Astrocyte (in vitro differentiated cells and primary cell): ENCODE data around the gene PNRC2. TPM values are rescaled to one million over a fixed set of nuclear protein-coding genes. Genes with fewer than 3 reads are reported as not detected.

ENCODE experiments used
- DNase-seq: peaks from one replicate; pipeline ENCODE4 v3.0.0-alpha.2; 2010; ENCODE audit warnings: low read depth
- FAIRE-seq: peaks from 2 replicates; lab custom pipeline; 2011; peaks lifted over from hg19 to GRCh38; lab: Jason Lieb, UNC
- H2AFZ ChIP-seq: 2 replicates; pipeline ENCODE4 v1.6.0; 2012; ENCODE audit warnings: low read depth, low read length, inconsistent platforms
- H3K27ac ChIP-seq: 2 replicates; pipeline ENCODE4 v1.5.1; 2011; ENCODE audit warnings: low read depth, low read length, inconsistent platforms
- H3K27me3 ChIP-seq: 2 replicates; pipeline ENCODE4 v1.6.0; 2011; ENCODE audit warnings: low read length, inconsistent platforms; ENCODE audit not compliant: insufficient read depth
- H3K36me3 ChIP-seq: 2 replicates; pipeline ENCODE4 v1.5.1; 2011; ENCODE audit warnings: low read length, inconsistent platforms; ENCODE audit not compliant: insufficient read depth
- H3K4me1 ChIP-seq: 2 replicates; pipeline ENCODE4 v1.5.1; 2011; ENCODE audit warnings: low read length, inconsistent platforms; ENCODE audit not compliant: insufficient read depth
- H3K4me2 ChIP-seq: 2 replicates; pipeline ENCODE4 v1.6.0; 2012; ENCODE audit warnings: low read length, inconsistent platforms
- H3K4me3 ChIP-seq: 2 replicates; pipeline ENCODE4 v1.5.1; 2011; ENCODE audit warnings: low read depth, mild to moderate bottlenecking, low read length, inconsistent platforms; ENCODE audit not compliant: insufficient read depth
- H3K79me2 ChIP-seq: 2 replicates; pipeline ENCODE4 v1.6.0; 2012; ENCODE audit warnings: mild to moderate bottlenecking, low read length, inconsistent platforms; ENCODE audit not compliant: insufficient read depth
- H3K9ac ChIP-seq: 2 replicates; pipeline ENCODE4 v1.6.0; 2012; ENCODE audit warnings: mild to moderate bottlenecking, low read length, inconsistent platforms
- H3K9me3 ChIP-seq: 2 replicates; pipeline ENCODE4 v1.5.1; 2012; ENCODE audit warnings: low read depth, mild to moderate bottlenecking, low read length, inconsistent platforms; ENCODE audit not compliant: insufficient read depth
- H4K20me1 ChIP-seq: 2 replicates; pipeline ENCODE4 v1.6.0; 2012; ENCODE audit warnings: low read length, inconsistent platforms; ENCODE audit not compliant: insufficient read depth
- H3K27ac Mint-ChIP-seq: one replicate; pipeline ENCODE4 v1.8.0; 2021; ENCODE audit warnings: mild to moderate bottlenecking, mixed read lengths; ENCODE audit not compliant: unreplicated experiment
- H3K27me3 Mint-ChIP-seq: one replicate; pipeline ENCODE4 v1.8.0; 2021; ENCODE audit warnings: low read depth, mixed read lengths; ENCODE audit not compliant: unreplicated experiment
- H3K36me3 Mint-ChIP-seq: one replicate; pipeline ENCODE4 v1.8.0; 2021; ENCODE audit warnings: low read depth, mixed read lengths; ENCODE audit not compliant: unreplicated experiment
- H3K4me1 Mint-ChIP-seq: one replicate; pipeline ENCODE4 v1.8.0; 2021; ENCODE audit warnings: low read depth, mixed read lengths; ENCODE audit not compliant: unreplicated experiment
- H3K4me3 Mint-ChIP-seq: one replicate; pipeline ENCODE4 v1.8.0; 2021; ENCODE audit warnings: mild to moderate bottlenecking, moderate library complexity, mixed read lengths; ENCODE audit not compliant: unreplicated experiment
- H3K9me3 Mint-ChIP-seq: one replicate; pipeline ENCODE4 v1.8.0; 2021; ENCODE audit warnings: mild to moderate bottlenecking, mixed read lengths; ENCODE audit not compliant: unreplicated experiment
- EZH2 ChIP-seq: IDR thresholded peaks from 2 replicates; pipeline ENCODE4 v1.6.1; 2012; ENCODE audit warnings: mild to moderate bottlenecking, low read length, inconsistent platforms; ENCODE audit not compliant: insufficient read depth
- total RNA-seq: library from RNA; stranded (reverse); gene quantifications from 2 replicates; pipeline ENCODE4 v1.2.1, GENCODE V29; 2021
- TF ChIP-seq, protein P1 (sequence below): IDR thresholded peaks from 2 replicates; pipeline ENCODE4 v1.5.1; 2011; ENCODE audit warnings: low read depth, mild to moderate bottlenecking, inconsistent platforms, low read length, moderate library complexity; ENCODE audit not compliant: insufficient read depth

PNRC2 gene
- total RNA-seq, 1 donor from 2014 or later = 83.8 TPM

DNA sequence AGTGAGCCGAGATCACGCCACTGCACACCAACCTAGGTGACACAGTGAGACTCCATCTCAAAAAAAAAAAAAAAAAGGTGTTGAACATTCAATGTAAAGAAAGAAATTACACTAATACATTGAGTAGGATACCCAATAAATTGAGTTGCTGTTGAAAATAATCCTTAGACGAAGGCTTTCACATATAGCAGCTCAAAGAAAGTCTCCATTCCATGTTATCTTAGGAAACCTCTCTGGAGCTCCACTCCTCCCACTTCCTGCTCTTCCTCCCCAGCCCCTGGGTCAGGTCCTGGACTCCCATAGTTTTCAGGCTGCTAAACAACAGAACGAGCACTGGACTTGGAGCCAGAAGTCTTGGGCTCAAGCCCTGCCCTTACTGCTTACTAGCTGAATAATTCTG, 30.8 kb upstream of the PNRC2 start:
- Mint-ChIP-seq H3K27ac (no peak overlapping the region), H3K4me3 (no peak overlapping the region), H3K36me3 (no peaks in the 10 kb centered on the region), H3K27me3 (no peaks in the 10 kb centered on the region), H3K4me1 (peaks cover 8% of the 10 kb centered on the region), H3K9me3 (peaks cover 3% of the 10 kb centered on the region)
- FAIRE-seq = no peak
- H3K36me3 ChIP-seq = no peaks in the 10 kb centered on the region
- TF ChIP-seq, protein P1, sequence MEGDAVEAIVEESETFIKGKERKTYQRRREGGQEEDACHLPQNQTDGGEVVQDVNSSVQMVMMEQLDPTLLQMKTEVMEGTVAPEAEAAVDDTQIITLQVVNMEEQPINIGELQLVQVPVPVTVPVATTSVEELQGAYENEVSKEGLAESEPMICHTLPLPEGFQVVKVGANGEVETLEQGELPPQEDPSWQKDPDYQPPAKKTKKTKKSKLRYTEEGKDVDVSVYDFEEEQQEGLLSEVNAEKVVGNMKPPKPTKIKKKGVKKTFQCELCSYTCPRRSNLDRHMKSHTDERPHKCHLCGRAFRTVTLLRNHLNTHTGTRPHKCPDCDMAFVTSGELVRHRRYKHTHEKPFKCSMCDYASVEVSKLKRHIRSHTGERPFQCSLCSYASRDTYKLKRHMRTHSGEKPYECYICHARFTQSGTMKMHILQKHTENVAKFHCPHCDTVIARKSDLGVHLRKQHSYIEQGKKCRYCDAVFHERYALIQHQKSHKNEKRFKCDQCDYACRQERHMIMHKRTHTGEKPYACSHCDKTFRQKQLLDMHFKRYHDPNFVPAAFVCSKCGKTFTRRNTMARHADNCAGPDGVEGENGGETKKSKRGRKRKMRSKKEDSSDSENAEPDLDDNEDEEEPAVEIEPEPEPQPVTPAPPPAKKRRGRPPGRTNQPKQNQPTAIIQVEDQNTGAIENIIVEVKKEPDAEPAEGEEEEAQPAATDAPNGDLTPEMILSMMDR = no peak
- no peak for TF ChIP-seq EZH2
- peaks cover 3% of the 10 kb centered on the region for H3K27me3 ChIP-seq
- H4K20me1 ChIP-seq = no peaks in the 10 kb centered on the region
- no peaks in the 10 kb centered on the region for H3K9me3 ChIP-seq
- H3K9ac ChIP-seq = no peak overlapping the region
- H3K4me2 ChIP-seq = no peak overlapping the region
- no peak for DNase-seq
- no peak overlapping the region for H2AFZ ChIP-seq
- H3K4me3 ChIP-seq = no peak overlapping the region
- H3K79me2 ChIP-seq = no peaks in the 10 kb centered on the region
- H3K4me1 ChIP-seq = no peaks in the 10 kb centered on the region
- no peak overlapping the region for H3K27ac ChIP-seq

DNA sequence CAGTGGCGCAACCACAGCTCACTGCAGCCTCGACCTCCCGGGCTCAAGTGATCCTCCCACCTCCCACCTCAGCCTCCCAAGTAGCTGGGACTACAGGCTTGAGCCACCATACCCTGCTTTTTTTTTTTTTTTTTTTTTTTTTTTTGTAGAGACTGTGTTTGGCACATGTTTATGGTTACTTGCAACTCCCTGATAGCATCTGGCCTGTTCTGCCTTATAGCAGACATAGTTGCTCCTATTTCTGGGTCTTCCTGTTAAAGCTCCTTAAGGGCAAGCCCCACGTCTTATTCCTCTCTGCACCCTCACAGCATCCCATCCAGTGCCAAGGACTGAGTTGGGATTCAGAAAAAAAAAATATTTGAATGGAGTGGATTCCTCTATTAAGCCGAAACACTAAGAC, 29.4 kb upstream of the PNRC2 start:
- Mint-ChIP-seq H3K4me3 (no peak overlapping the region), H3K9me3 (no peaks in the 10 kb centered on the region), H3K36me3 (no peaks in the 10 kb centered on the region), H3K27ac (no peak overlapping the region), H3K4me1 (peaks cover 8% of the 10 kb centered on the region), H3K27me3 (no peaks in the 10 kb centered on the region)
- Histone ChIP-seq H4K20me1 (no peaks in the 10 kb centered on the region), H3K9ac (no peak overlapping the region), H3K4me1 (no peaks in the 10 kb centered on the region), H2AFZ (no peak overlapping the region), H3K9me3 (no peaks in the 10 kb centered on the region), H3K79me2 (no peaks in the 10 kb centered on the region), H3K27me3 (peaks cover 3% of the 10 kb centered on the region), H3K4me3 (no peak overlapping the region), H3K27ac (no peak overlapping the region), H3K4me2 (no peak overlapping the region), H3K36me3 (no peaks in the 10 kb centered on the region)
- DNase-seq (no peak), FAIRE-seq (no peak)
- TF ChIP-seq, protein P1 = no peak
- no peak for TF ChIP-seq EZH2

DNA sequence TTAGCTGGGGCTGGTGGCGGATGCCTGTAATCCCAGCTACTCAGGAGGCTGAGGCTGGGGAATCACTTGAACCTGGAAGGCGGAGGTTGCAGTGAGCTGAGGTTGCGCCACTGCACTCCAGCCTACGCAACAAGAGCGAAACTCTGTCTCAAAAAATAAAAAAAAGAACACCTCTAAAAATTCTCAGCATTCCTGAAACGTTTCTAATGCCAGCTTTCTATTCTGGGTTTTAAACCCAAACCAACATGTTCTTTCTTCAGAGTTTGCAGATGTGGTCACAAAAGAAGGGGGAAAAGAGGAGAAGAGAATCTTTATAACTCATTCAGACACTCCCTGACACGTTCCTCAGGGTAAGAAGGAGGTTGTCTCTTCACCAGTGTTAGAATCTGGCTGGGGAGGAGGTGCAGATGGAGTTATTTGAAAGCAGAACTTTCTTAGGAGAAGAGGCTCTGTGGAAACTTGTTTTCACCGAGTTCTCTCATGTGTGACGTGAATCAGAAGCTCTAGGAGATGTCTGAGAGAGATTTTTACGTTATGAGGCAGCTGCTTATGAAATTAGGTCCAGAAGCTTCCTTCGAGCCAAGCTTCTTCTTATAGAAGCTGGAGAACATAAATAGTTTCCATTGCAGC, 28.7 kb upstream of the PNRC2 start:
- H3K4me1 ChIP-seq = no peaks in the 10 kb centered on the region
- no peaks in the 10 kb centered on the region for H3K9me3 ChIP-seq
- DNase-seq (peak; percentile 65), FAIRE-seq (peak; percentile 85)
- H3K79me2 ChIP-seq = no peaks in the 10 kb centered on the region
- no peaks in the 10 kb centered on the region for H3K36me3 ChIP-seq
- Mint-ChIP-seq H3K27ac (peak overlapping the region; percentile 13), H3K9me3 (no peaks in the 10 kb centered on the region), H3K4me1 (peaks cover 8% of the 10 kb centered on the region), H3K36me3 (no peaks in the 10 kb centered on the region), H3K4me3 (no peak overlapping the region), H3K27me3 (no peaks in the 10 kb centered on the region)
- peak overlapping the region; percentile 44 for H2AFZ ChIP-seq
- peaks cover 3% of the 10 kb centered on the region for H3K27me3 ChIP-seq
- peak overlapping the region; percentile 76 for H3K4me2 ChIP-seq
- H4K20me1 ChIP-seq = no peaks in the 10 kb centered on the region
- no peak overlapping the region for H3K4me3 ChIP-seq
- no peak overlapping the region for H3K27ac ChIP-seq
- TF ChIP-seq EZH2 = no peak
- TF ChIP-seq, protein P1 = no peak
- peak overlapping the region; percentile 26 for H3K9ac ChIP-seq
